ENCODE results near the gene MLF2.

MLF2 gene

GRCh38 chr12:6768990-6769389, 16.0 kb upstream of the MLF2 start:
- Histone ChIP-seq H3K9me3 (ENCODE audit: control insufficient read depth, low read depth, low read length) (no peaks in the 10 kb centered on the region), H3K4me3 (ENCODE audit: low read length) (peak overlapping the region; percentile 80), H3K9ac (ENCODE audit: low read length) (peak overlapping the region; percentile 46), H3K4me1 (ENCODE audit: control insufficient read depth, low read depth, low read length) (peaks cover 32% of the 10 kb centered on the region), H3K27ac (ENCODE audit: low read length) (peak overlapping the region; percentile 34), H3K27me3 (ENCODE audit: control insufficient read depth, insufficient read depth, low read length) (peaks cover 16% of the 10 kb centered on the region), H3K36me3 (ENCODE audit: control insufficient read depth, low read depth, low read length) (peaks cover 11% of the 10 kb centered on the region)

DNA sequence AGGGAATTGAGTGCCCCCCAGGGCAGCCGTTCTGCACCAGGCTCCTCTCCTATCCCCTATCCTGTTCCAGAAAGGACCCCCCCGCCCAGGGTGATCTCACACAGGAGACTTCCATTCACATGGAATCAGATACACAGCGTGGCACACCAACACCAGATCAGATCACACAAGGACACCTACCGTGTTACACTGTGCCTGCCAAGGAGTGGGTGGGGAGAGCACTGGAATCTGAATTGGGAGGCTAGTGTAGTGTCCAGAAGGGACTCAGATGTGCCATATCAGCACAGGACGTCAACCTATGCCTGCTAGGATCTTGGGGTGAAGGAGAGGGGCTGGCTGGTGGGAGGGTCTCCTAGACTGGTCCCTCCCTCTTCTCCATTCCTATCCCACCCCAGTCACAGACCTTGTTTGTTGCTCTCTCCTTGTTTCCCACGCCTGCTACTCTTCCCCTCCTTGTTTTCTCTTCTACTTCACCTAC, 15.5 kb upstream of the MLF2 start:
- H3K27me3 ChIP-seq (ENCODE audit: control insufficient read depth, insufficient read depth, low read length): peaks cover 11% of the 10 kb centered on the region
- H3K36me3 ChIP-seq (ENCODE audit: control insufficient read depth, low read depth, low read length): peaks cover 11% of the 10 kb centered on the region
- H3K9me3 ChIP-seq (ENCODE audit: control insufficient read depth, low read depth, low read length): no peaks in the 10 kb centered on the region
- H3K27ac ChIP-seq (ENCODE audit: low read length): peak overlapping the region; percentile 34
- H3K4me3 ChIP-seq (ENCODE audit: low read length): peak overlapping the region; percentile 80
- peaks cover 36% of the 10 kb centered on the region for H3K4me1 ChIP-seq (ENCODE audit: control insufficient read depth, low read depth, low read length)
- peak overlapping the region; percentile 47 for H3K9ac ChIP-seq (ENCODE audit: low read length)

DNA sequence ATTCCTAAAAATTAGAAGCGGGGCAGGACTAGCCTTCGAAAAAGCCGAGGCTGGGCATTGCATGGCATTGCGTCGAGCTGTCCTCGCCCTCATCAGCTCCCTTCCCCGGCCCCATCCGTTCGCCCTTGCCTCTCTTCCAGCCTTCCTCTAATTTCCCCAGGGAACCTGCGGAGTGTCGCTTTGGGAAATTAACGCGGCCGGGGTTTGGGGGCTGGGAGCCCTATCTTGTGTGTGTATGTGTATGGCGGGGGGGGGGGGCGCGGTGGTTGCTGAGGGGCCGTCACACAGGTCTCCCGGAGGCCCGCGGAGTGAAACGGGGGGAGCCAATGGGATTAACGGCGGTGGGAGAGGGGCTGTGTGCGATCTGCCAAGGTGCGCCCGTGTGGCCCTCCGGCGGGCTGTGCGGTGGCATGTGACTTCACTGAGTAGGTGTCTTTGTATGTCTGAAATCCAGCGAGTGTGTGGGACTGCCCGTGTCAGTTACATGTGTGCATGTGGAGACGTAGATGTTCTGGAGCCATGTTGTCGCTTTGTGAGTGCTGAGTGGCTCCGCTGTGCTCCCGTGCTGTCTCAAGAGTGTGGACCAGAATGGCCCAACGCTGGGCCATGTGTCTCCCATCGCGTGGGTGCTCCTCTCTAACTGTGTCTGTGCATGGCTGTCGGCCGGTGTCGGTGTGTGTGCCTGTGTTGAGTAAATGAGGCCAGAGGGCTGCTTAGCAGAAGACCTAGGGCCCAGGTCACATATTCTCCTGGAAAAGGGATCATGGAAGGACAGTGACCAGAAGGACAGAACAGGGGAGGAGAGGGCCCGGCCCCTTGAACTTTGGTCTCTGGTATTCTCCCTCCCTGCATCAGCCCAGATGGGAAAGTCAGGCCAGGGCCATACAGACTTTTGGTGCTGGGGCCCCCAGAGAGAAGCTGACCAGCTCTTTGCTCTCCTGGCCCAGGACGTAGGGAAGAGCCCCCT, 14.7 kb upstream of the MLF2 start:
- no peak overlapping the region for H3K27ac ChIP-seq (ENCODE audit: low read length)
- H3K36me3 ChIP-seq (ENCODE audit: control insufficient read depth, low read depth, low read length): peaks cover 11% of the 10 kb centered on the region

GRCh38 chr12:6766651-6767349, 13.9 kb upstream of the MLF2 start:
- peak overlapping the region; percentile 47 for H3K9ac ChIP-seq (ENCODE audit: low read length)
- H3K9me3 ChIP-seq (ENCODE audit: control insufficient read depth, low read depth, low read length): no peaks in the 10 kb centered on the region
- peak overlapping the region; percentile 80 for H3K4me3 ChIP-seq (ENCODE audit: low read length)
- no peak overlapping the region for H3K27ac ChIP-seq (ENCODE audit: low read length)
- peaks cover 11% of the 10 kb centered on the region for H3K36me3 ChIP-seq (ENCODE audit: control insufficient read depth, low read depth, low read length)
- H3K4me1 ChIP-seq (ENCODE audit: control insufficient read depth, low read depth, low read length): peaks cover 30% of the 10 kb centered on the region
- no peaks in the 10 kb centered on the region for H3K27me3 ChIP-seq (ENCODE audit: control insufficient read depth, insufficient read depth, low read length)

More for the DNA sequence above, 14.7 kb upstream of the MLF2 start:
- Histone ChIP-seq H3K4me3 (ENCODE audit: low read length) (peak overlapping the region; percentile 80), H3K9me3 (ENCODE audit: control insufficient read depth, low read depth, low read length) (no peaks in the 10 kb centered on the region), H3K4me1 (ENCODE audit: control insufficient read depth, low read depth, low read length) (peaks cover 32% of the 10 kb centered on the region), H3K9ac (ENCODE audit: low read length) (peak overlapping the region; percentile 47), H3K27me3 (ENCODE audit: control insufficient read depth, insufficient read depth, low read length) (peaks cover 3% of the 10 kb centered on the region)

GRCh38 chr12:6765634-6766581, 13.0 kb upstream of the MLF2 start, which contains the start of gene PTMS:
PTMS (plus strand) TSS chr12:6766363; CDS start chr12:6766706, 343 bp downstream.
- H3K9ac ChIP-seq (ENCODE audit: low read length): peak within 1 kb of the TSS; percentile 47
- H3K4me3 ChIP-seq (ENCODE audit: low read length): peak within 1 kb of the TSS; percentile 80
- no peaks in the 10 kb centered on the region for H3K9me3 ChIP-seq (ENCODE audit: control insufficient read depth, low read depth, low read length)
- no peaks in the 10 kb centered on the region for H3K27me3 ChIP-seq (ENCODE audit: control insufficient read depth, insufficient read depth, low read length)
- H3K4me1 ChIP-seq (ENCODE audit: control insufficient read depth, low read depth, low read length): peaks cover 30% of the 10 kb centered on the region
- peaks cover 4% of the 10 kb centered on the region for H3K36me3 ChIP-seq (ENCODE audit: control insufficient read depth, low read depth, low read length)
- peak within 1 kb of the TSS; percentile 63 for H3K27ac ChIP-seq (ENCODE audit: low read length)

- no peaks in the 10 kb centered on the region for H3K36me3 ChIP-seq (ENCODE audit: control insufficient read depth, low read depth, low read length)
- H3K4me3 ChIP-seq (ENCODE audit: low read length): peak overlapping the region; percentile 66
- H3K27ac ChIP-seq (ENCODE audit: low read length): peak overlapping the region; percentile 63
- no peaks in the 10 kb centered on the region for H3K27me3 ChIP-seq (ENCODE audit: control insufficient read depth, insufficient read depth, low read length)
- peak overlapping the region; percentile 46 for H3K9ac ChIP-seq (ENCODE audit: low read length)
- H3K9me3 ChIP-seq (ENCODE audit: control insufficient read depth, low read depth, low read length): no peaks in the 10 kb centered on the region
- peaks cover 30% of the 10 kb centered on the region for H3K4me1 ChIP-seq (ENCODE audit: control insufficient read depth, low read depth, low read length)
Observed at GRCh38 chr12:6765048-6765633, 12.2 kb upstream of the MLF2 start.

DNA sequence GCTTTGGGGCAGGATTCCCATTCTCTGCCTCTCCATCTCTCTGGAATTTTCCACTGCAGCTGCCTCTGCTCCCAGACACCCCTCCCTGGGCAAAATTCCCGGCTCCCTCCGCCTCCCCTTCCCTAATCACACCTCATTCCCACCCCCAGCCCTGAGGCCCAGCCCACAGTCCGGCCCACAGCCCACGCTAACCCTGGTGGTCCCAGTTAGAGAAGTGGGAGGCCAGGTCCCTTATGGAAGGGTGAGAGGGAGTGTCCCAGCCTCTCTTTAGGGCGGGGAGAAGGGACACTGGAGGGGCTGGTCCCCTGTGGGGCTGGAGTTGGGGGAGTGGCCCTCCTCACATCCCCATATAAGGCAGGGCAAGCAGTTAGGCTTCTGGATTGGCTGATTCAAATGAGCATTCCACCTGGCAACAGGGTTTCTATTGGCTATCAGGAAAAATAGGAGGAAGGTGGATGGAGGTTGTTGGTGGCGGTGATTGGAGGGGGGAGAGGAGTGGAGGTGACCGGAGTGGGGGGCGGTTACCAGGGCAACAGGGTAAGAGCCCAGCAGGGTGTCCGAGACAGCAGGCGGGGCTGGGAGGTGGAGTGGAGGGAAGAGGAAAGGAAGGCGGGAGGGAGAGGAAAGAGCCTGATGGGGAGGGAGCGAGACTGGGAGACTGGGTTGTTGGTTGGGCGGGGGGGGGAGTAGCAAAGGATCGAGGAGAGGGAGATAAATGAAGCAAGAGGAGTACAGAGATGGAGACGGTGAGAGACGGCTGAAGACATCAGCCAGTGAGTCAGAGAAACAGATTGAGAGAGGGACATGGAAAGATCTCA, 11.3 kb upstream of the MLF2 start:
- Histone ChIP-seq H3K27ac (ENCODE audit: low read length) (peak overlapping the region; percentile 59), H3K36me3 (ENCODE audit: control insufficient read depth, low read depth, low read length) (no peaks in the 10 kb centered on the region), H3K9ac (ENCODE audit: low read length) (peak overlapping the region; percentile 30), H3K4me3 (ENCODE audit: low read length) (peak overlapping the region; percentile 66), H3K9me3 (ENCODE audit: control insufficient read depth, low read depth, low read length) (no peaks in the 10 kb centered on the region), H3K4me1 (ENCODE audit: control insufficient read depth, low read depth, low read length) (peaks cover 25% of the 10 kb centered on the region), H3K27me3 (ENCODE audit: control insufficient read depth, insufficient read depth, low read length) (no peaks in the 10 kb centered on the region)

GRCh38 chr12:6763380-6763779, 10.4 kb upstream of the MLF2 start:
- no peaks in the 10 kb centered on the region for H3K9me3 ChIP-seq (ENCODE audit: control insufficient read depth, low read depth, low read length)
- H3K4me1 ChIP-seq (ENCODE audit: control insufficient read depth, low read depth, low read length): peaks cover 19% of the 10 kb centered on the region
- H3K27me3 ChIP-seq (ENCODE audit: control insufficient read depth, insufficient read depth, low read length): no peaks in the 10 kb centered on the region
- peak overlapping the region; percentile 59 for H3K27ac ChIP-seq (ENCODE audit: low read length)
- H3K36me3 ChIP-seq (ENCODE audit: control insufficient read depth, low read depth, low read length): no peaks in the 10 kb centered on the region
- H3K4me3 ChIP-seq (ENCODE audit: low read length): peak overlapping the region; percentile 22
- peak overlapping the region; percentile 30 for H3K9ac ChIP-seq (ENCODE audit: low read length)

DNA sequence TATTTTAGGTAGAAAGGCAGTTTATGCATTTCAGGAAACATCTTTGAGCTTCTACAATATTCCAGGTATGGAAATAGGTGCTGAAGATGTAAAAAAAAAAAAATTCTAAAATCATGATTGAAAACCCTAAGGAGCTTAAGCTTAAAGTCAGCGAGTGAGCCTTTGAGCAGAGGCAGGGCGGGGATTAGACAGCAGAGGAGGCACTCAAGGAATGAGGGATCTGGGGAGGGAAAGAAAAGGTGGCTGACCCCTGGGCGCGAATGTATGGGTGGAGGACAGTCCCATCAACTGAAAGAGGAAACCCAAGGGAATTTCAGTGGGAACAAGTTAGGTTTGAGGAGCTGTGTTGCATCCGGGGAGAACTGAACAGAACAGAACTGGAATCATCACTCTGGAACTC, 6.8 kb upstream of the MLF2 start:
- no peaks in the 10 kb centered on the region for H3K9me3 ChIP-seq (ENCODE audit: control insufficient read depth, low read depth, low read length)
- H3K4me1 ChIP-seq (ENCODE audit: control insufficient read depth, low read depth, low read length): peaks cover 9% of the 10 kb centered on the region
- no peak overlapping the region for H3K4me3 ChIP-seq (ENCODE audit: low read length)
- no peaks in the 10 kb centered on the region for H3K27me3 ChIP-seq (ENCODE audit: control insufficient read depth, insufficient read depth, low read length)
- H3K27ac ChIP-seq (ENCODE audit: low read length): no peak overlapping the region
- H3K9ac ChIP-seq (ENCODE audit: low read length): no peak overlapping the region
- no peaks in the 10 kb centered on the region for H3K36me3 ChIP-seq (ENCODE audit: control insufficient read depth, low read depth, low read length)

GRCh38 chr12:6758506-6759095, 5.7 kb upstream of the MLF2 start:
- H3K27ac ChIP-seq (ENCODE audit: low read length): no peak overlapping the region
- H3K4me1 ChIP-seq (ENCODE audit: control insufficient read depth, low read depth, low read length): peaks cover 11% of the 10 kb centered on the region
- H3K36me3 ChIP-seq (ENCODE audit: control insufficient read depth, low read depth, low read length): no peaks in the 10 kb centered on the region
- H3K9me3 ChIP-seq (ENCODE audit: control insufficient read depth, low read depth, low read length): no peaks in the 10 kb centered on the region
- H3K4me3 ChIP-seq (ENCODE audit: low read length): no peak overlapping the region
- no peak overlapping the region for H3K9ac ChIP-seq (ENCODE audit: low read length)
- no peaks in the 10 kb centered on the region for H3K27me3 ChIP-seq (ENCODE audit: control insufficient read depth, insufficient read depth, low read length)

Measured in iPS-18a (cell line).